SIG-M5 treated with dmso at 0.1 percent for 504 hours (cell line): Measurements from ENCODE around the gene LMCD1.

Experiments used
- DNase-seq: peaks from one replicate; lab custom pipeline; 2025; ENCODE audit not compliant: unreplicated experiment; lab: John Stamatoyannopoulos, UW

Gene LMCD1

DNA sequence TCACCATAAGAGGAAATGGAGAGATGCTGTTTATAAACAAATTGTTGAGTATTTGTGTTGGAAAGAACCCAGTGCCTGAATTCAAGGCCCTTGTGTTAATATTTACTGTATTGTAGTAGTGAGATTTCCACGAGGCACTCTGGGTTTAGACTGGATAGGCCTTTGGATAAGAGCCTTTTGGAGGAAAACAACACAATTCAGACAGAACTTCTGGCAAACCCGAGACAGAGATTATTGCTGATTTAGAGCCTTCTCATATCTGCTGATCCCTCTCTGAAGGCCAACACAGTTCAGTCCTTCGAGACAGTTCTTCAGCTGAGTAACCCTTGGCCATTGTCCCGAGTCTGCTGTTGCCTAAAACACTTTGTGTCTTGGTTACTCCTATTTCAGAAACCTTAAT is 55.7 kb downstream of the LMCD1 start:
- no peak for DNase-seq

DNA sequence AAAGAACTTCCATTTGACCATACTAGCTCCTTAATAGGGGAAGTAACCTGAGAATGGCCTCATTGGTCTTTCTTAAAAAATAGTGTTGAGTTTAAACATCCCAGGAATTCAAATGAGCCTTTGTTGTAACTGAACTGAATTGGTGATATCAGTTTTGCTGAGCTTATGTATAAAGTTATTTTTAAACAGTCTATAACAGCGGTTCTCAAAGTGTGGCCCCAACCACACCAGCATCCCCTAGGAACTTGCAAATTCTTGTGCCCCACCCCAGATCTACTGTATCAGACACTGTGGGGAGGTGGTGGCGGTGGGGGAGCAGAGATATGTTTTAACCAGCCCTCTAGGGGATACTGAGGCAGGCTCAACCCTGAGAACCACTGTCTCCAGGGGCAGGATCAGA is 57.0 kb downstream of the LMCD1 start:
- no peak for DNase-seq

DNA sequence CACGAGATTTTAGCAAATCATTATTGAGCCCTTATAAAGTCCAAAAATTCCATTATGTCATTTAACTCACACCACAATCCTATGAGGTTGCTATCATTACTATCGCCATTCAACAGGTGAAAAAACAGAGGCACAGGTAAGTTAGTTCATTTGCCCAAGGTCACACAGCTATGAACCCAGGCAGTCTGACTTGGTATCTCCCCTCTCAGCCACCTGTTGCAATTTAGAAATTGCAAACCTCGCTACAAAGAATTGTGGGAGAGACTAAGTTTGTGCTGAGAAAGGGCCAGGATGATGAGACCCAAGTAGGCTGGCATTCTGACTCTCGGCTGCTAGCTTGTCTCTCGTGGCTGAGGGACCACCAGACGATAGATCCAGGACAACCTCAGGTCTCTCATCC is 57.7 kb downstream of the LMCD1 start:
- no peak for DNase-seq

DNA sequence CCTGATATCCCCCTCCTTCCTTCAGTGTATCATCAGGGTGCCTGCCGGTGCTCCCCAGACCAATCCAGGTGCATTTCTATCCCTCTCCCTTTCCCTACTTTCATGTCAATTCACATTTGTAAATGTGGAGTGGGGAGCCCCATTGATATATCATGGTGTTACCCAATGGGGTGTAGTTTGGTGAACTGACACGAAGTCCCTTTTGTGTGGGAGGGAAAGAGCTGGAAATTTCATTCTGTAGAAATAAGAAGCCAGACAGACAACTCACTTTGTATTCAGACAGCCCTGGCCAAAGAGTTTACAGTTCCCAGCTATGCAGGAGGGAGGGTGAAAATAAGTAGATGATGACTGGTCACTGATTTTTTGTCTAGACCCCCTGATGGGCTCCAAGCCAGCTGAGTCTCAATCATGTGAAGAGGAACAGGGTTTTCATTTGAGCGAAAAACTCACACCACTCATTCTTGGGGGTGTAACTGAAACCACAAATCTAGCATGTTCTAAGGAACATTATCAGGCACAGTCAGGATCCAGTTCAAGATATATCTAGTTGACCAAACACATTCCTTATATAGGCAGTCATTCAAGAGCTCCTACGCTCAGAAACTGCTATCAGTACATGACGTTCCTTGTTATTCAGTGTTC is 58.9 kb downstream of the LMCD1 start:
- DNase-seq: no peak

DNA sequence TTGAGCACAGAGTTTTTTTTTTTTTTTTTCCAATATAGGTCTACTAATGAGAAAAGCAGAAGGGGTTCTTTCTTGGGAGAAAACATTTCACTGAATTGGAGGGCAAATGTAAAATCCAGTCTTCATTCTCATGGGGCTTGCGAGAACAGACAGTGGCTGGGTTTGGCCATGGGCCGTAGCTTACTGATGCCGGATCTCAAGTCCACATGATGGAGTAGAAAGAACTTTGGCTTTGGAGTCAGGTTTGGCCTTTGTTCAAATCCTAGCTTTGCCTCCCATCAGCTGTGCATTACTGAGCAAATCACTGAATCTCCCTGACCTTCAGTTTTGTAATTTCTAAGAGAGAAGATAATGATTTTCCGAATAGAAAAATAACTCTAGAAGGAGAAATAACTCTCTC is 59.7 kb downstream of the LMCD1 start:
- DNase-seq: no peak

DNA sequence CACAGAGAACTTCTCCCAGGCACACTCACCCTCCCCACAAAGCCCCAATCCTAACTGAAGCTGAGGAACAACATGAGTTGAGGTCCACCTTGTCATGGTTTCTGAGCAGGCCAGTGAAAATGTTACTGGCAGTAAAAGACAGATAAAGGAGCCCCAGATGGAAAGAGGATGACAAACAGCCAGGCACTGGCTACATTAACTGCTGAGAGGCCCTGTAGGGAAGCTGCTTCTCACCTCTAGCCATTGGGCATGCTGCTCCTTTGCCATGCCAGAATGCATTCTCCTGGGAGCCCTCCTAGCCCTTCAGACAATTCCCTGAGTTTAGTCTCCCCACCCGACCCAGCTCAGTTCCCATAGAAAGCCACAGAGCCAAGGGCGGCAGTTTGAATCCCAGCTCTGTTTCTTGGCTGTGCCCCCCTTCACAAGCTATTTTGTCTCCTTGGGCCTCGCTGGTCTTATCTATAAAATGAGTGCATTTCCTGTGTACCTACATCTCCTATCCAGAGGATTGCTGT is 60.5 kb downstream of the LMCD1 start:
- DNase-seq: no peak

DNA sequence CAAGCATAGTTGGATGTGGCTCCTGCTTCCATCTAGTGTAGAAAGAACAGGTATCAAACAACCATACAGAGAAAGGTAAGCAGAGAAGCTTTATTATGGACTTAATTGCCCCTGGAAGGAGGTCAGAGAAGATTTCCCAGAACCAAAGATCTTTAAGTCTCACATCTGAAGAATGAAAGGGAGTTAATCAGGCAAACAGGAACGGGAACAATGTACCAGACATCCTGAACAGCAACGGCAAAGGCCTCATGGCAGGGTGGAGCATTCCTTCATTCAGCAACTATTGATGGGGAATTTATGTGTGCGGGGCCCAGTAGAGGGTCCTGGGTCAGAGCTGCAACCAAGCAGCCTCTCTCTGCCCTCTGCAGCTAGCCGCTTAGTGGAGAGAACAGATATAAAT is 61.5 kb downstream of the LMCD1 start:
- no peak for DNase-seq

DNA sequence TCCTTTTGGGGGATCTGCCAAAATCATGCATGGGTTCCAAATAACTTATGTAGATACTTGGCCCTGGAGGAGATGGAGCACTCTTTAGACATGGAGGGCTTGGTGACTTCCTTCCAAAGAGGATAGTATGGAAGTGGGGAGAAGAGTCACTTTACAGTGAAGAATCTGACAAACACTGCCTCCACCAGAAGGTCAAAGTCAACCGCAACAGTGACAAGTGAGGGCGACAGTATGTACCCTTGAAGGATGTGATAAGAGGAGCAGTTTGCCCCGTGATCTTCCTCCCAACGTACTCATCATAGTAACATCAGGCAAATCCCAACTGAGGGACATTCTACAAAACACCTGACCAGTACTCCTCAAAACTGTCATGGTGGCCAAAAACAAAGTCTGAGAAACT is 62.0 kb downstream of the LMCD1 start:
- no peak for DNase-seq

DNA sequence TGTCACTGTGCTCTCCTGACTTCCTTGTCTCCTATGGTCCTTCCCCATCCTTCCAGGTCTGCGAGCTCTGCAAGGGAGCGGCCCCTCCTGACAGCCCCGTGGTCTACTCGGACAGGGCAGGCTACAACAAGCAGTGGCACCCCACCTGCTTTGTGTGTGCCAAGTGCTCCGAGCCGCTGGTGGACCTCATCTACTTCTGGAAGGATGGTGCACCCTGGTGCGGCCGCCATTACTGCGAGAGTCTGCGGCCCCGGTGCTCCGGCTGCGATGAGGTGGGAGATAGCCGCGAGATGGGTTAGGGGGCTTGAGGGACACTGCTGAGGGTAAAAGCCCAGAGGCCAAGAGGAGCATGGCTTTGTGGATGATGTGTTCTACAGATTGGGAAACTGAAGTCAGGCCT is 63.8 kb downstream of the LMCD1 start:
- DNase-seq: no peak

DNA sequence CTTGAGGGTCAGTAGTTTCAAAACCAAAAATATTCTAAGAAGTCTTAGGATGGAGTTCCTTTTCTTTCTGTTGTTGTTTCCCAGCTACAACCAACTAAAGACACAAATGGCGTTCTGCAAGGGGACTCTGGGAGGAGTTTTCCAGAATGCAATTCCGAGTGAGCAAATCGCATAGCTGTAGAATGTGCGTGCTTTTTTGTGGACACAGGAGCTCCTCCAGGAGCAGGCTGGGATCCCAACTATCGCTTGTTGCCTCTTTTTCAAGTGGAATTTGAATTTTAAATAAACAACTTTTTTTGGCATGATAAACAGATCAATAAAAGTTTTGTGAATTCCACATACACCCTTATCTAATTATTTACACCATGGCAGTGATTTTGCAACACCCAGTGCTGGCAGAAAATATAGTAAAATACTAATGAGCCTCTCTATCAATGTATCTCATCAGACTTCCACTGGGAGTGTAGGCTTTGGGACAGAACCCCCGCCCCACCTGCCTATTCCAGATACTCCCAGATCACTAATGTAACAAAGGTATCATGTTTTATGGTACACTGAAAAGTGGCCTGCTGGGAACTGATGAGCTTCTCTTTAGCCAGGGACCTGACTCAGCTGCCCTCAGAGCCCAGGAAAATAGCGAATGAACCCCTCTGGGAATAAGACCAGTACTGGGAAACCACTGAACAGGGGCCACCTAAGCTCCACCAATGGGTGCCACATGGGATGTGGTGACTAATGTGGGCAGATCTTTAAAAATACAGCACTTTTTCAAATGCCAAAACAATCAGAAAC is 66.4 kb downstream of the LMCD1 start:
- DNase-seq: no peak

DNA sequence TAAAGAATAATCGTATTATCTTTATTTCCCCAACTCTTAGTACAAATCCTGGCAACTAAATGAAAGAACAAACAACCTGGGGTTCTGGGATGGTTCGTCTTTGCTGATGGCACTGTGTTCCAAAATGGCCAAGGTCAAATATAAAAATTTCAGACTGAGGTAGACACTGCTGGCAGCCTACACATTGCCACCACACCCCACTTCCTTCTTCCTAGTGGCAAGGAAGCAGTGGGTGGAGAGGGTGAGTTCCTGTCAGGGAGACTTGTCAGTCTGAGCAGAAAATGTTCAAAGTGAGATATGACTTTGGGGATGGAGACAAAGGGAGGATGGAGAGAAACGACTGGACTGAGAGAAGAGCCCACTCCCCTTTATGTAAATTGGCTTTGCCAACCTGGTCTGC is 69.6 kb downstream of the LMCD1 start:
- DNase-seq: no peak

DNA sequence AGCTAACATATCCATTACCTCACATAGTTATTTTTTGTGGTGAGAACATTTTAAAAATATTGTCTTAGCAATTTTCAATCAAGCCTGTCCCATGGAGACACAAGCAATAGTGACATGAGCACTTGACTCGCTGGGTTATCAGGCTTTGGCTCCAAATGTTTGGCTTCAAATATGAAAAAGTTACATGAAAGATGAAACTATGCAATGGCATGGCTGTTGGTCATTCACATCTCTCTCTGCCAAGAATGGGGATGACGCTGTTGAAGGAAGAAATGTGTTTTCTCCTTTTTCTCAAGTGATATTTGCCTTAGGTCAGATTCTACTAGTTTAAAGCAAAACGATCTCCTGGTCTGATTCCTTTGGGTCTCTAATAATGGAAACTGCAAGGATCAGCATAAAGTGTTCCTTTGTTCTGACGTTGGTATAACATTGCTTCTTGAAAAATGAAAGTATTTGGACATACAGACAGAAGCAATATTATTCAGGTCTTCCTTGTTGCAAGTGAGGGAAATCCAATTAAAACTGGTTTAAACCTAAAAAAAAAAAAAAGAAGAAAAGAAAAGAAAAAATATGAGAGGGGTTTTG is 71.8 kb downstream of the LMCD1 start:
- no peak for DNase-seq

DNA sequence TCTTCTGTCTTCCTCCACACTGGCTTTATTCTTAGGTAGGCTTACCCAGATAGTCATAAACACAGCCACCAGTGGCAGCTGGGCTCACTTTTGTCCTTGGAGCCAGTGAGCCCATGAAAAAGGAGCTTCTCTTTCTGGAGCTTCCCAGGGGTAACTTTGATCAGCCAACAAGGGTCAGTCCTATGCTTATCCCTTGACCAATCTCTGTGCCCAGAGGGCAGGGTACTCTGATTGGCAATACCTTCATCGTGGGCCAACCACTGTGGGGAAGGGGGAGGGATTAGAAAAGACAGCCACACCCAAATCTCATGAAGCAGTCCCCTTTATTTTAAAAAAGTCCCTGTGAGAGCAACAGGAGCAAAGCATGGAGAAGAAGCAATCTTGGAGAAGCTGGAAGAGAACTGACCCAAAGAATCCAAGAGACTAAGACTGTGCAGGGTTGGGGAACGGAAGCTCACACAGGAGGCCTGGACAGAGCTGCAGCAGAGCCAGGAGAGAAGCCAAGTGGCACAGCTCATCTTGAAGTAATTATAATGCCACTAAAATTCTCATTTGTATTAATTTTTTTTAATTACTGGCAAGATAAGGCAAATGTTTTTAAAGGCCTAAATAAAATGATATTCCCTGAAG is 72.5 kb downstream of the LMCD1 start:
- no peak for DNase-seq

DNA sequence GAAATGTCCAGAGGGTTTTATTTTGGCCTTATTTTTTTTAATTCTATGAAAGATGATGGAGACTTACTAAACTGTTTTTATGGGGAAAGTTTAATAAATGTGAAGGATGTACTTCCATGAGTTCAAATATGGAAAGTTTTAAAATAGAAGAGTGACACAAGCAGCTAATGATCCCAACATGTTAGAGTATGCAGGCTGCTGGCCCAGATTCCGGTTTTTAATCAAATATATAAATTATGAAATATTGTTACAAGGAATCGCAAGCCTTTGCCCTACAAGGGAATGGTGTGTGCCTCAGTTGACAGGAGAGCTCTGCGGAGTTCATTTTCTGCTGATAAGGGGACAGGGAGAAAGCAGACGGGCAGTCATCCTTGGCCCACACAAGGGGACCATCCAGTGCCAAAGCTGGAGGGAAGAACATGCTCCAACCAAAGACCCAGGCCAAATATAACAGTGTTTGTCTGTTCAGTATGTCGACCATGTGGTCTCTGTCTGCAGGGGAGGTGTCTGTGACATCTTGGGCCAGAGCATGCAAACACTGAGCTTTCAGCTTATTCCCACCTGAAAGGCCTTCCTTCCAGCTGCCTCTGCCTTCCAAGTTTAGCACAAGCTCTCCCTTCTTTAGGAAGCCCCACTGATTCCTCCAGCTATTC is 73.2 kb downstream of the LMCD1 start:
- no peak for DNase-seq

DNA sequence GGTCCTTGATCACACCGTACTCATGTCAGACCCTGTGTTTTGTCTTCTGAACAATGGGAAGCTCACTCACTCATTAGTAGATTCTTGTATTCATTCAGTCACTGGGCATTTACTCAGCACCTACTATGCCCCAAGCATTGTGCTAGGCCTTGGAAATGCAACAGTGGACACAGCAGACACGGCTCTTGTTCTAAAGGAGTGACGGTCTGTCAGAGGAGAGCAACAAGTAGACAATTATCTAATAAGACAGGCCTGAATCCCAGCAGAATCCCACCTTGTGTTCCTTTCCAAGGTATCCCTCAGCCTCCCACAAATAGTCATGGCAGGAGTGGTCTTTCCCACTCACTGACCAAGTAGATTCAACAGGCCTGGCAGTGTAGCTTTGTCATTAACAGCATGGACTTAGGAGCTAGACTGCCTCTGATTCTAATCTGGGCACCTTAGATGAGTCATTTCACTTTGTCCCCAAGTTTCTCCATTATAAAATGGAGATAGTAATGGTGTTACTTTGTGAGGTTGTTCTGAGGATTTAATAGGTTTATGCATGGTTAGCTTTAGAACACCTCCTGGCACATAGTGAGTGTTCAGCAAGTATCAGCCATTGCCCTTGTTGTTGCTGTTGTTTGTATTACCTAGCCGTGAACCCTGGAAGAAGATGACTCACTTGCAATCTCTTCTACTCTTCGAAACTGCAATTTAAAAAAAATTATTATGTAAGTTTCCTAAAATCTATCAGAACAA is 73.9 kb downstream of the LMCD1 start:
- DNase-seq: no peak

DNA sequence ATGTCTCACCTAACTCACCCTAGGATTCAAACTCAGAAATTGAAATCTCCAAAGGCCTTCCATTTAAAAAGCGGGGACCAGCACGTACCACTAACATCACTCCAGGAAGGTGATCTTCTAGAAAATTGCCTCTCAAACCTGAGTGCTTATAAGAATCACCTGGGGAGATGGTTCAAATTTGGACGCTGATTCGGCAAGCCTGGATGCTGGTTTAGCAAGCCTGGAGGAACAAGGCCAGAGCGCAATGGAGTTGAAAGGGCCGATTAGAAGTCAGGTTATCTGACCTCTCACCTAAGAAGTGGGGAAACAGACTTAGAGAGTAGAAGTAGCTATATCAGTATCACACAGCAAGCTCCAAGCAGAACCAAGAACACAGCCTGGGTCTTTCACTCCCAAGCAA is 74.8 kb downstream of the LMCD1 start:
- DNase-seq: no peak

DNA sequence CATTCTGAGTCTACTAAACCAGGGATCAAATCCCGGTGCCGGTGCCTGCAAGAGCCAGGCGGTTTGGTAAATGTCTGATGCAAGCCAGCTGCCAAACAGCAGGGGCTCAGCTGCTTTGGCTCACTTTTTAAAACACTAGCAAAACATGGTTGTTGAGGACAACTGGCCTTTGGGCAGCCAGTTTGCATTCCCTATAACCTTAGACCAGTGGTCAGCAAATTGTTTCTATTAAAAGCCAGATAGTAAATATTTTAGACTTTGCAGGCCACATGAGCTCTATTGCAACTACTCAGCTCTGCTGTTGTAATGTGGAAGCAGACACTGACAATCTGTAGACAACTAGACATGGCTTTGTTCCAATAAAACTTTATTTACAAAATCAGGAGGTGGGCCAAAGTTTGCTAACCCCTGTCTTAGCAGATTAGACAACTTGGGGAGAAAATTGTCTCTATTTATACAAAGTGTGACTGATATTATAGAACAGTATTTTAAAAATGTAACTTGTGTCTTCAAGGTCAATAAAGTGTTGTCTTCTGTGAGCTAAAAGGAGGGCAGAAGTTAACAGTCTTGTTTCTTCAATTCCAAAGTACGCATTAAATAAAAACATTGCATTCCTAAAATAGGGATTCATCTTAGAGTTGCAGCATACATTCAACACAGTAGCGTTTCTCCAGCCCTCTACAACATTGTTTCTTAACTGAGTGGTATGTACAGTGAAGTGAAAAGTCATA is 75.4 kb downstream of the LMCD1 start:
- no peak for DNase-seq

DNA sequence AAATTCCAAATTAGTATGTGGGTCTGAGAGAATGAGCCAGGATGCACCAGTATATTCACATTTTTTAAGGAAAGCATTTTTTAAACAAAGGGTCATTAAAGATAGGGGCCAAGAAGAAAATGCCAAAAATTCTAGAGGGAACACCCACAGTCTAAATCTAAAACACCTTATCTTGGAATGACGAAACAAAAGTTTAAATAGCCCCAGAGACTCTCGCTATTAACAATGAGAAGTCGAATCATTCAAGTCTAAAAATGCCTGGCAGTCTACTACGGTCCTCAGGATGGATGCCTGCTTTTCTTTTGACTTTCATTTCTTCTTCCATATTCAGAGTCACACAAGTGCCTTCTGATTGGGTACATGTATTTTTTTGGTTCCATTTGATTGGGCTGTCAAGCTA is 76.7 kb downstream of the LMCD1 start:
- DNase-seq: no peak

DNA sequence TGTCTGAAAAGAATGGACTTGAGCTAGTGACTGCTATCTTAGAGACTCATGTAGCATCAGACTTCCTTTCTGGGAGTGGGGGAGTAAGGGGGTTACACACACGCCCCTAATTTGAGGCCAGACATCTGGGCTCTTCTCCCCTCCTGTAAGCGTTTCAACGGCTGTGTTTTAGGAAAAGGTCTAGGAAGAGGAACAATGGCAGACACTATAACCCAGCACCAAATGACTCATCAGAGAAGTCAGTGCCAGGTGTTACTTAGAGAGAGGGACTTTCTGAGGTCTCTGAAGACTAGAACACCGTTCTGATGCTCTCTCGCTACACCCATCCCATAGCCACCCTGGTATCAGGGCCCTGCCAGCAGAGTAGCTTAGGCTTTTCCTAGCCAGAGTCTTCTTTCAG is 77.5 kb downstream of the LMCD1 start:
- DNase-seq: no peak

DNA sequence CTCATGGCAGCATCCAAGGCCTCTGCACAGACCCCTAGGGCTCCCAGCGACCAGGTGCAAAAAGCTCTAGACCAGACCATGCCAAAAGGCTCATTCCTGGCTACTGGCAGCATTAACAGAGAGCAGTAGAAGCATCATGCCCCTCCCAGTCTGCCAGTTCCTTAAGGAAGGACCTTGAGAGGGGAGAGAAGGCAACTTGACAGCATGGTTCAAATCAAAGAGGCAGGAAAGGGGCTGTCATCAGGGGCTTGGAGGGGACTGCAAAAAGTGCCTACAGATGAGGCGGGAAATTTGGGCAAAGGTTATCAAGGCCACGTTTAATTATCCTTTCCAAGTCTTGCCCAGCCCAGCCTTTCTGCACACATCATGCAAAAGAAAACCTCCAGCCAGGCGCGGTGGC is 78.3 kb downstream of the LMCD1 start:
- no peak for DNase-seq
